Endodermal cell (in vitro differentiated cells): ENCODE results near the gene CFAP92. TPM values are rescaled to one million over a fixed set of nuclear protein-coding genes. Genes with fewer than 3 reads are reported as not detected.

Experiments used
- DNase-seq: peaks from one replicate; pipeline ENCODE4 v3.0.0-alpha.2; 2017
- H3K27ac ChIP-seq: 2 replicates; pipeline ENCODE4 v1.5.1; 2013; ENCODE audit warnings: mild to moderate bottlenecking, low read depth, low read length, moderate library complexity
- H3K27me3 ChIP-seq: 2 replicates; pipeline ENCODE4 v1.6.1; 2013; ENCODE audit warnings: mild to moderate bottlenecking, low read length, moderate library complexity; ENCODE audit not compliant: insufficient read depth, control insufficient read depth, poor library complexity, severe bottlenecking
- H3K36me3 ChIP-seq: 2 replicates; pipeline ENCODE4 v1.7.0; 2013; ENCODE audit warnings: mild to moderate bottlenecking, low read length, moderate library complexity; ENCODE audit not compliant: control insufficient read depth, insufficient read depth
- H3K4me1 ChIP-seq: one replicate; pipeline ENCODE4 v1.7.0; 2013; ENCODE audit warnings: low read length; ENCODE audit not compliant: control insufficient read depth, insufficient read depth
- H3K4me3 ChIP-seq: 2 replicates; pipeline ENCODE4 v1.5.1; 2013; ENCODE audit warnings: mild to moderate bottlenecking, low read length, moderate library complexity
- H3K9ac ChIP-seq: 2 replicates; pipeline ENCODE4 v1.6.1; 2013; ENCODE audit warnings: mild to moderate bottlenecking, low read length, moderate library complexity; ENCODE audit not compliant: poor library complexity, severe bottlenecking; ENCODE audit errors: extremely low read depth
- H3K9me3 ChIP-seq: 2 replicates; pipeline ENCODE4 v1.6.1; 2013; ENCODE audit warnings: mild to moderate bottlenecking, low read length, moderate library complexity; ENCODE audit not compliant: control insufficient read depth
- H3K27ac Mint-ChIP-seq: 2 replicates; pipeline ENCODE4 v1.8.0; 2020; ENCODE audit warnings: mixed read lengths
- H3K27me3 Mint-ChIP-seq: 2 replicates; pipeline ENCODE4 v1.8.0; 2021; ENCODE audit warnings: mild to moderate bottlenecking, mixed read lengths; ENCODE audit not compliant: insufficient read depth
- H3K36me3 Mint-ChIP-seq: 2 replicates; pipeline ENCODE4 v1.8.0; 2020; ENCODE audit warnings: low read depth, mixed read lengths
- H3K4me1 Mint-ChIP-seq: 2 replicates; pipeline ENCODE4 v1.8.0; 2020; ENCODE audit warnings: mixed read lengths
- H3K4me3 Mint-ChIP-seq: 2 replicates; pipeline ENCODE4 v1.8.0; 2020; ENCODE audit warnings: mild to moderate bottlenecking, moderate library complexity, mixed read lengths
- H3K9me3 Mint-ChIP-seq: 2 replicates; pipeline ENCODE4 v1.8.0; 2020; ENCODE audit warnings: mild to moderate bottlenecking, mixed read lengths
- WGBS, 2 experiments: methylation state at CpG; one replicate each; pipeline versions ENCODE4 v1.1.5 to v1.1.7; 2013; ENCODE audit warnings: missing lambda C conversion rate in 2 of 2, mixed read lengths in 1 of 2; ENCODE audit not compliant: insufficient coverage in 1 of 2, insufficient read length in 1 of 2; 5-methylcytosine and 5-hydroxymethylcytosine counted together
- total RNA-seq, 2 donors: library from RNA; stranded (reverse); fragmentation: NEBNext Ultra II Directional in 1 of 2; extraction: Animal tissue kit (Norgen Biotek cat#: 25700) in 1 of 2; gene quantifications; 2 replicates in 1 of 2; 3 replicates in 1 of 2; pipeline ENCODE4 v1.2.1, GENCODE V29; 2021
- TF ChIP-seq, protein P1 (sequence below): fragments of 200-600 bp; sonication (generic); conservative IDR thresholded peaks from 2 replicates; pipeline ENCODE4 v1.5.0; 2021; ENCODE audit warnings: antibody characterized with exemption, mild to moderate bottlenecking

Gene CFAP92
- total RNA-seq, 2 donors from 2014 or later: 1.3 to 3.0 TPM

DNA sequence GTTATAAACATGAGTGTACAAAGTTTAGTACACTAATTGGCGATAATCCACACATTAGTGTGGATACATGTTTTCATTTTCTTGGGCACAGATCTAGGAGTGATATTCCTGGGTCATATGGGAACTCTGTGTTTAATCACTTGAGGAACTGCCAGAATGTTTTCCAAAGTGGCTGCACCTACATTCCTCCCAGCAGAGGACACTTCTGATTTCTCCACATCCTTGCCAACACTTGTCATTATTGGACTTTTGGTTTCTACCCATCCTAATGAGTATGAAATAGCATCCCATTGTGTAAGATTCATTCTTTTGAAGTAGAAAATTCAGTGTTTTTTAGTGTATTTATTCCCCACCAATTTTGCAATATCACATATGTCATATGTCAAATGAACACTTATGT lies 53.6 kb downstream of the CFAP92 start:
- no peak for DNase-seq
- Histone ChIP-seq H3K27me3 (no peaks in the 10 kb centered on the region), H3K9me3 (no peaks in the 10 kb centered on the region), H3K9ac (no peak overlapping the region), H3K36me3 (no peaks in the 10 kb centered on the region), H3K4me1 (no peaks in the 10 kb centered on the region), H3K27ac (no peak overlapping the region), H3K4me3 (no peak overlapping the region)
- Mint-ChIP-seq H3K9me3 (no peaks in the 10 kb centered on the region), H3K36me3 (no peaks in the 10 kb centered on the region), H3K4me1 (no peaks in the 10 kb centered on the region), H3K27me3 (peaks cover 7% of the 10 kb centered on the region), H3K27ac (no peak overlapping the region), H3K4me3 (no peak overlapping the region)
- TF ChIP-seq, protein P1, sequence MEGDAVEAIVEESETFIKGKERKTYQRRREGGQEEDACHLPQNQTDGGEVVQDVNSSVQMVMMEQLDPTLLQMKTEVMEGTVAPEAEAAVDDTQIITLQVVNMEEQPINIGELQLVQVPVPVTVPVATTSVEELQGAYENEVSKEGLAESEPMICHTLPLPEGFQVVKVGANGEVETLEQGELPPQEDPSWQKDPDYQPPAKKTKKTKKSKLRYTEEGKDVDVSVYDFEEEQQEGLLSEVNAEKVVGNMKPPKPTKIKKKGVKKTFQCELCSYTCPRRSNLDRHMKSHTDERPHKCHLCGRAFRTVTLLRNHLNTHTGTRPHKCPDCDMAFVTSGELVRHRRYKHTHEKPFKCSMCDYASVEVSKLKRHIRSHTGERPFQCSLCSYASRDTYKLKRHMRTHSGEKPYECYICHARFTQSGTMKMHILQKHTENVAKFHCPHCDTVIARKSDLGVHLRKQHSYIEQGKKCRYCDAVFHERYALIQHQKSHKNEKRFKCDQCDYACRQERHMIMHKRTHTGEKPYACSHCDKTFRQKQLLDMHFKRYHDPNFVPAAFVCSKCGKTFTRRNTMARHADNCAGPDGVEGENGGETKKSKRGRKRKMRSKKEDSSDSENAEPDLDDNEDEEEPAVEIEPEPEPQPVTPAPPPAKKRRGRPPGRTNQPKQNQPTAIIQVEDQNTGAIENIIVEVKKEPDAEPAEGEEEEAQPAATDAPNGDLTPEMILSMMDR: no peak
- 89% methylated on average over 1 of the region's 1 CpG; no CpG with 5 or more reads in 1 of the 2 experiments for WGBS, 2 experiments

DNA sequence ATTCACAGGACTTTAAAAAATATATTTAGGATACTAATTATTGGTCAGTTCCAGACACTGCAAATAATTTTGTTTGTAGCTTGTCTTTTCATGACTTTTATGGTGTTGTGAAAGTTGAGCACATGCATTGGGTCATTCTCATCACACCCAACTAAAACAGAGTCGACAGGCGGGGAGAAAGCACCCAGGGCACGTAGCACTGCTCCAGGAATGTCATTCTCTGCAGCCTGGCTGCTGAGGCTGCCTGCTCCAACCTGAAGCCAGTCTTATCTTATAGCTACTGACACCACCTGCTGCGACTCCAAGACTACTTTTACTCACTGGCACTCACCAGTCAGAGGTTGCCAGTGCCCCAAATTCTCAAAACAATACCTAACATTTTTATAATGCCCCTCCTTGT lies 57.5 kb downstream of the CFAP92 start:
- no peak for DNase-seq
- Histone ChIP-seq H3K4me1 (no peaks in the 10 kb centered on the region), H3K4me3 (no peak overlapping the region), H3K36me3 (no peaks in the 10 kb centered on the region), H3K9ac (no peak overlapping the region), H3K27me3 (peaks cover 7% of the 10 kb centered on the region), H3K9me3 (no peaks in the 10 kb centered on the region), H3K27ac (no peak overlapping the region)
- Mint-ChIP-seq H3K4me3 (no peak overlapping the region), H3K27me3 (peaks cover 10% of the 10 kb centered on the region), H3K36me3 (no peaks in the 10 kb centered on the region), H3K9me3 (no peaks in the 10 kb centered on the region), H3K27ac (no peak overlapping the region), H3K4me1 (no peaks in the 10 kb centered on the region)
- WGBS, 2 experiments: 79 to 88% methylated on average over 4 of the region's 4 CpGs
- TF ChIP-seq, protein P1: no peak

DNA sequence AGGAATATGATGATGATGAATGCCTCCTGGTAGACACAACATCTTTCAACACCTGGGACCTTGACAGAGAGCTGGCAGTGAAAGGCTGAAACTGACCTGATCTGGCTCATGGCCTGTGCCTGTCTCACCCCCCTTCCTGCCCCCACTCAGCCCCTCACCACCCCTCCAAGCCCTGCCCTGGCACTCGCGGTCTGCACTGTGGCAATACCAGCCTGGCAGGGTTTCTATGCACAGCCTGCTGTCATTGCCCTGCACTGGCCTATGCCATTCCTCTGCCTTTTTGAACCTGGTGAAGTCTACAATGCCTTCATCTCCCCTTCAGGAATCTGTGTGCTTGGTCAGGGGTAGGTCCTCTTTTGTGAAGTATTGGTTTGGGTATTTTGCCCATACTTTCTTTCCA lies 58.0 kb downstream of the CFAP92 start:
- H3K9me3 Mint-ChIP-seq: no peaks in the 10 kb centered on the region
- WGBS, 2 experiments: 89% methylated on average over 2 of the region's 2 CpGs; no CpG with 5 or more reads in 1 of the 2 experiments
- no peaks in the 10 kb centered on the region for H3K4me1 Mint-ChIP-seq
- no peak overlapping the region for H3K27ac Mint-ChIP-seq
- no peak for DNase-seq
- H3K27ac ChIP-seq: no peak overlapping the region
- H3K36me3 Mint-ChIP-seq: no peaks in the 10 kb centered on the region
- no peaks in the 10 kb centered on the region for H3K4me1 ChIP-seq
- no peak overlapping the region for H3K4me3 ChIP-seq
- no peak overlapping the region for H3K9ac ChIP-seq
- H3K27me3 Mint-ChIP-seq: peaks cover 10% of the 10 kb centered on the region
- H3K9me3 ChIP-seq: no peaks in the 10 kb centered on the region
- no peaks in the 10 kb centered on the region for H3K36me3 ChIP-seq
- H3K27me3 ChIP-seq: peaks cover 7% of the 10 kb centered on the region
- TF ChIP-seq, protein P1: no peak
- H3K4me3 Mint-ChIP-seq: no peak overlapping the region
